Osteoblast (primary cell): ENCODE results near the gene KIAA1671. TPM values are rescaled to one million over a fixed set of nuclear protein-coding genes. Genes with fewer than 3 reads are reported as not detected.

Experiments used
- DNase-seq: peaks from one replicate; pipeline ENCODE4 v3.0.0; 2011; ENCODE audit warnings: low spot score, mixed read lengths; ENCODE audit not compliant: insufficient read length; ENCODE audit errors: missing footprints
- H2AFZ ChIP-seq: 2 replicates; pipeline ENCODE4 v1.6.0; 2011; ENCODE audit warnings: mild to moderate bottlenecking, low read length
- H3K27ac ChIP-seq: 2 replicates; pipeline ENCODE4 v1.5.1; 2011; ENCODE audit warnings: mild to moderate bottlenecking, low read depth, low read length, moderate library complexity
- H3K27me3 ChIP-seq: 2 replicates; pipeline ENCODE4 v1.6.0; 2012; ENCODE audit warnings: mild to moderate bottlenecking, control low read depth, inconsistent platforms, low read length, moderate library complexity; ENCODE audit not compliant: insufficient read depth
- H3K36me3 ChIP-seq: 2 replicates; pipeline ENCODE4 v1.5.1; 2011; ENCODE audit warnings: mild to moderate bottlenecking, low read length, control low read depth, moderate library complexity; ENCODE audit not compliant: insufficient read depth
- H3K4me1 ChIP-seq: 2 replicates; pipeline ENCODE4 v1.5.1; 2011; ENCODE audit warnings: mild to moderate bottlenecking, low read length, control low read depth, moderate library complexity; ENCODE audit not compliant: insufficient read depth
- H3K4me2 ChIP-seq: 2 replicates; pipeline ENCODE4 v1.6.0; 2011; ENCODE audit warnings: mild to moderate bottlenecking, low read length; ENCODE audit not compliant: insufficient read depth
- H3K4me3 ChIP-seq: fragments of 200-600 bp; sonication (generic); 3 replicates; pipeline ENCODE4 v1.5.1; 2012; ENCODE audit warnings: mild to moderate bottlenecking, low read length, inconsistent platforms; ENCODE audit not compliant: insufficient read depth
- H3K79me2 ChIP-seq: 2 replicates; pipeline ENCODE4 v1.6.0; 2012; ENCODE audit warnings: mild to moderate bottlenecking, low read length, control low read depth, inconsistent platforms; ENCODE audit not compliant: insufficient read depth
- H3K9me3 ChIP-seq: 2 replicates; pipeline ENCODE4 v1.5.1; 2011; ENCODE audit warnings: low read depth, low read length, control low read depth
- H4K20me1 ChIP-seq: 2 replicates; pipeline ENCODE4 v1.6.0; 2012; ENCODE audit warnings: mild to moderate bottlenecking, low read length, control low read depth; ENCODE audit not compliant: insufficient read depth
- total RNA-seq: library from RNA; depleted of rRNA; stranded (reverse); fragments of >200 nt; gene quantifications from 2 replicates; pipeline ENCODE4 v1.2.3, GENCODE V29; 2012
- TF ChIP-seq, protein P1 (sequence below): IDR thresholded peaks from 2 replicates; pipeline ENCODE4 v1.5.1; 2011; ENCODE audit warnings: mild to moderate bottlenecking, low read depth, low read length, moderate library complexity; ENCODE audit errors: extremely low read depth

Gene KIAA1671
- total RNA-seq, 1 donor: 16.6 TPM

- Histone ChIP-seq H3K9me3 (no peaks in the 10 kb centered on the region), H2AFZ (no peak overlapping the region), H3K4me1 (peaks cover 3% of the 10 kb centered on the region), H3K79me2 (no peaks in the 10 kb centered on the region), H3K27me3 (no peaks in the 10 kb centered on the region), H3K4me3 (no peak overlapping the region), H4K20me1 (peaks cover 11% of the 10 kb centered on the region), H3K27ac (no peak overlapping the region), H3K4me2 (no peak overlapping the region), H3K36me3 (no peaks in the 10 kb centered on the region)
- DNase-seq: no peak
- TF ChIP-seq, protein P1, sequence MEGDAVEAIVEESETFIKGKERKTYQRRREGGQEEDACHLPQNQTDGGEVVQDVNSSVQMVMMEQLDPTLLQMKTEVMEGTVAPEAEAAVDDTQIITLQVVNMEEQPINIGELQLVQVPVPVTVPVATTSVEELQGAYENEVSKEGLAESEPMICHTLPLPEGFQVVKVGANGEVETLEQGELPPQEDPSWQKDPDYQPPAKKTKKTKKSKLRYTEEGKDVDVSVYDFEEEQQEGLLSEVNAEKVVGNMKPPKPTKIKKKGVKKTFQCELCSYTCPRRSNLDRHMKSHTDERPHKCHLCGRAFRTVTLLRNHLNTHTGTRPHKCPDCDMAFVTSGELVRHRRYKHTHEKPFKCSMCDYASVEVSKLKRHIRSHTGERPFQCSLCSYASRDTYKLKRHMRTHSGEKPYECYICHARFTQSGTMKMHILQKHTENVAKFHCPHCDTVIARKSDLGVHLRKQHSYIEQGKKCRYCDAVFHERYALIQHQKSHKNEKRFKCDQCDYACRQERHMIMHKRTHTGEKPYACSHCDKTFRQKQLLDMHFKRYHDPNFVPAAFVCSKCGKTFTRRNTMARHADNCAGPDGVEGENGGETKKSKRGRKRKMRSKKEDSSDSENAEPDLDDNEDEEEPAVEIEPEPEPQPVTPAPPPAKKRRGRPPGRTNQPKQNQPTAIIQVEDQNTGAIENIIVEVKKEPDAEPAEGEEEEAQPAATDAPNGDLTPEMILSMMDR: no peak
Measured at GRCh38 chr22:25167834-25168601, 215.5 kb downstream of the KIAA1671 start.

DNA sequence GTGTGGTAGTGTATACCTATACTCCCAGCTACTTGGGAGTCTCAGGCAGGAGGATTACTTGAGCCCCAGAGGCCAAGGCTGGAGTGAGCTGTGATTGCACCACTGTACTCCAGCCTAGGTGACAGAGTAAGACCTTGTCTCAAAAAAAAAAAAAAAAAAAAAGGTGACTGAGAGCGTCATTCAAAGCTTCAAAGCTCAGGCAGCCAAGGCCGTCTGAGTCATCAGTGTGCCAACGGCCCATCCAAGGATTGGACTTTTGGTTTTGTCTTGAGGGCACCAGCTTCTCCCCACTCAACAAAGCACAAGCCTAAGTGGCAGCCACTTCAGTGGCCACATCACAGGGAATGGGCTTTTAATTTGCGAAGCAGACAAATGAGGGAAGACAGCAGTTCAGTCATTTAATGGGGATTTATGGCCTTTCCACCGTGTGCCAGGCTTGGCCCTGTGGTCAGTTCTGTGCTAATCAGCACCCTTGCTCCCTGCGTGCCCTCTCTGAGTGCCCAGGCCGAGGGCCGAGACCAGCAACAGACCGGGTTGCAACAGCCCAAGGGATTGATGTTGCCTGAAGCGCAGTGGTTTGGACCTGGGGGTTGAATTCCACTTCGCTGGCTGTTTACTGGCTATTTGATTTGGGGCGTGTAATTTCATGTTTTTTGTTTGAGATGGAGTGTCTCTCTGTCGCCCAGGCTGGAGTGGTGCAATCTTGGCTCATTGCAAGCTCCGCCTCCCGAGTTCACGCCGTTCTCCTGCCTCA lies 216.9 kb downstream of the KIAA1671 start:
- H3K4me1 ChIP-seq: peaks cover 3% of the 10 kb centered on the region
- no peaks in the 10 kb centered on the region for H3K79me2 ChIP-seq
- no peak overlapping the region for H3K4me3 ChIP-seq
- H3K4me2 ChIP-seq: no peak overlapping the region
- DNase-seq: no peak
- no peak overlapping the region for H2AFZ ChIP-seq
- H3K9me3 ChIP-seq: no peaks in the 10 kb centered on the region
- no peaks in the 10 kb centered on the region for H3K27me3 ChIP-seq
- H4K20me1 ChIP-seq: peaks cover 9% of the 10 kb centered on the region
- peaks cover under 1% of the 10 kb centered on the region for H3K36me3 ChIP-seq
- TF ChIP-seq, protein P1: no peak
- H3K27ac ChIP-seq: no peak overlapping the region

- Histone ChIP-seq H3K9me3 (no peaks in the 10 kb centered on the region), H3K4me2 (no peak overlapping the region), H3K27me3 (no peaks in the 10 kb centered on the region), H3K79me2 (no peaks in the 10 kb centered on the region), H2AFZ (no peak overlapping the region), H3K27ac (no peak overlapping the region), H3K36me3 (peaks cover 5% of the 10 kb centered on the region), H3K4me1 (no peaks in the 10 kb centered on the region), H3K4me3 (no peak overlapping the region), H4K20me1 (peaks cover 9% of the 10 kb centered on the region)
- DNase-seq: no peak
- TF ChIP-seq, protein P1: no peak
Measured at GRCh38 chr22:25170426-25170980, 218.0 kb downstream of the KIAA1671 start.

DNA sequence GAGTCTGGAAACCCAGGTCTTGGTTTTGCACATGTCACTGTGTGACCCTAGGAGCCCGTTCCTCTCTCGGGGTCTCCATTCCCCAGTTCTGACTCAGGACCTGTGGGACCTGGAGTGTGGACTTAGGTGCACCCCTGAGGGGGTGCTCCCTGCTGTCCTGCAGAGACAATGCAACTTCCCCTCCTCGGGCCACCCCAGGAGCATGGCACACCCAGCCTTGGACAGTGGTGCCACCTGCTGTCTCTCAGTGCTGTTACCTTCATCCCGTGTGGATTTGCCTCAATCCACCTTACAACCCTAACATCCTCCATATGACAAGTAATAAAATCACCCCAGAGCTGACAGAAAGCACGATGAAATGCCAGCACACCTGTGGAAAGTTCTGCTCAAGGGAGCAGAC lies 219.6 kb downstream of the KIAA1671 start:
- Histone ChIP-seq H3K4me3 (no peak overlapping the region), H3K27me3 (no peaks in the 10 kb centered on the region), H3K36me3 (peaks cover 5% of the 10 kb centered on the region), H3K9me3 (no peaks in the 10 kb centered on the region), H3K27ac (no peak overlapping the region), H3K4me1 (peaks cover 7% of the 10 kb centered on the region), H2AFZ (no peak overlapping the region), H3K79me2 (no peaks in the 10 kb centered on the region), H3K4me2 (no peak overlapping the region), H4K20me1 (peaks cover 9% of the 10 kb centered on the region)
- TF ChIP-seq, protein P1: peak; percentile 17
- DNase-seq: no peak
